Peyer's patch (tissue), 4 donors: ENCODE data around the gene ITIH1.

ENCODE experiments used
- POLR2A ChIP-seq, 2 donors: fragments of 450-650 bp; IDR thresholded peaks; one replicate each; pipeline ENCODE4 v1.5.1; 2017; ENCODE audit warnings: antibody characterized with exemption in 2 of 2, mild to moderate bottlenecking in 2 of 2, moderate library complexity in 2 of 2
- TF ChIP-seq, protein P1 (sequence below), 6 experiments: fragments of 450-650 bp in 4 of 6; fragments of 200-600 bp in 2 of 6; sonication (generic) in 1 of 6; IDR thresholded peaks; one replicate each; pipeline ENCODE4 v1.5.1; 2017 to 2019; ENCODE audit warnings: antibody characterized with exemption in 6 of 6, mild to moderate bottlenecking in 3 of 6, moderate library complexity in 1 of 6

DNA sequence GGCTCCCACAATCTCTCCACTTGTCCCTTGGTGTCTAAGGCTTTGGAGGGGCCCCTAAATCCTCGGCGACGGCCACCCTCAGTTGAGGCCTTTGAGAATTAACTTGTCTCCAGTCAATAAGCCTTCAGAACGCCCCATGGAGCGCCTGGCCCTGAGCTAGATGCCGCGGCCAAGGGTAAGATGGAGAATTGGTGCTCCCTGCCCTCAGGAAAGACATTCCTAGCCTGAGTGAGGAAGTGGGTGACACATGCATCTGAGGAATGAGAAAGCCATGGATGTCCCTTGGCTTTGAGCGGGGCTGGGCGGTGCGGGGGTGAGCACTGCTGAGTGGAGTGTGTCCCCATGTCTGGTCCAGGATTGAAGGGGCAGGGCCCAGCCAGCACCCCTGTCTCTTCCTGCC lies 39.8 kb downstream of the ITIH1 start:
- TF ChIP-seq, protein P1, sequence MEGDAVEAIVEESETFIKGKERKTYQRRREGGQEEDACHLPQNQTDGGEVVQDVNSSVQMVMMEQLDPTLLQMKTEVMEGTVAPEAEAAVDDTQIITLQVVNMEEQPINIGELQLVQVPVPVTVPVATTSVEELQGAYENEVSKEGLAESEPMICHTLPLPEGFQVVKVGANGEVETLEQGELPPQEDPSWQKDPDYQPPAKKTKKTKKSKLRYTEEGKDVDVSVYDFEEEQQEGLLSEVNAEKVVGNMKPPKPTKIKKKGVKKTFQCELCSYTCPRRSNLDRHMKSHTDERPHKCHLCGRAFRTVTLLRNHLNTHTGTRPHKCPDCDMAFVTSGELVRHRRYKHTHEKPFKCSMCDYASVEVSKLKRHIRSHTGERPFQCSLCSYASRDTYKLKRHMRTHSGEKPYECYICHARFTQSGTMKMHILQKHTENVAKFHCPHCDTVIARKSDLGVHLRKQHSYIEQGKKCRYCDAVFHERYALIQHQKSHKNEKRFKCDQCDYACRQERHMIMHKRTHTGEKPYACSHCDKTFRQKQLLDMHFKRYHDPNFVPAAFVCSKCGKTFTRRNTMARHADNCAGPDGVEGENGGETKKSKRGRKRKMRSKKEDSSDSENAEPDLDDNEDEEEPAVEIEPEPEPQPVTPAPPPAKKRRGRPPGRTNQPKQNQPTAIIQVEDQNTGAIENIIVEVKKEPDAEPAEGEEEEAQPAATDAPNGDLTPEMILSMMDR (IDR thresholded peaks at IDR 0.05): no peak
- TF ChIP-seq POLR2A (IDR thresholded peaks at IDR 0.05): no peak
